Bronchial epithelial cell (primary cell): ENCODE results near the gene SOX6. TPM values are rescaled to one million over a fixed set of nuclear protein-coding genes. Genes with fewer than 3 reads are reported as not detected.

Source experiments
- DNase-seq: peaks from one replicate; pipeline ENCODE4 v3.0.0-alpha.2; 2010; ENCODE audit warnings: low read depth
- FAIRE-seq: peaks from 2 replicates; lab custom pipeline; 2011; peaks lifted over from hg19 to GRCh38; lab: Jason Lieb, UNC
- H3K27me3 ChIP-seq: 2 replicates; pipeline ENCODE4 v1.5.1; 2011; ENCODE audit warnings: low read length; ENCODE audit not compliant: control insufficient read depth, insufficient read depth
- H3K36me3 ChIP-seq: 2 replicates; pipeline ENCODE4 v1.5.1; 2011; ENCODE audit warnings: low read length; ENCODE audit not compliant: control insufficient read depth, insufficient read depth
- H3K4me3 ChIP-seq: 2 replicates; pipeline ENCODE4 v1.5.1; 2011; ENCODE audit warnings: mild to moderate bottlenecking, low read depth, low read length, control low read depth
- total RNA-seq: library from RNA; depleted of rRNA; stranded (reverse); fragments of >200 nt; gene quantifications from 2 replicates; pipeline ENCODE4 v1.2.1, GENCODE V29; 2014
- TF ChIP-seq, protein P1 (sequence below): IDR thresholded peaks from 2 replicates; pipeline ENCODE4 v1.5.1; 2011; ENCODE audit warnings: mild to moderate bottlenecking, moderate library complexity, low read length, control low read depth, inconsistent platforms; ENCODE audit not compliant: insufficient read depth, severe bottlenecking

SOX6 gene
- total RNA-seq, 1 donor from 2014 or later, result 0.53 TPM

DNA sequence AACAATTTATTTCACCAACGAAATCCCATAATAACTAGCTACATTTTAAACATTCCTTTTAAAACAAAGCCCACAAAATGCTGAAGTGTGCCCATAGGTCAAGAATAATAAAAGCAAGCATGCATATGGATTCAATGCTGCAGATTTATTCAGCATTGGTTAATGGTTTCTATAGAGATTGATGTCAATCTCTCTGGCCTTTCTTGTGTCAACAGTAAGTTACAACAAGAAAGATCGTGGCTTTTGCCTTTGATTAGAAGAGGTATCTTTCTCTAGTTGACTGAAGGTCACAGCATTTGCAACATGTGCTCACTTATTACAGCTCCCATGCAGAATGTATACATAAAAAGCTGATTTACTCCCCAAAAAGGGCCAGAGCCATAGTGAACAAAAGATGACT, 1.4 kb upstream of the SOX6 start:
- TF ChIP-seq, protein P1, sequence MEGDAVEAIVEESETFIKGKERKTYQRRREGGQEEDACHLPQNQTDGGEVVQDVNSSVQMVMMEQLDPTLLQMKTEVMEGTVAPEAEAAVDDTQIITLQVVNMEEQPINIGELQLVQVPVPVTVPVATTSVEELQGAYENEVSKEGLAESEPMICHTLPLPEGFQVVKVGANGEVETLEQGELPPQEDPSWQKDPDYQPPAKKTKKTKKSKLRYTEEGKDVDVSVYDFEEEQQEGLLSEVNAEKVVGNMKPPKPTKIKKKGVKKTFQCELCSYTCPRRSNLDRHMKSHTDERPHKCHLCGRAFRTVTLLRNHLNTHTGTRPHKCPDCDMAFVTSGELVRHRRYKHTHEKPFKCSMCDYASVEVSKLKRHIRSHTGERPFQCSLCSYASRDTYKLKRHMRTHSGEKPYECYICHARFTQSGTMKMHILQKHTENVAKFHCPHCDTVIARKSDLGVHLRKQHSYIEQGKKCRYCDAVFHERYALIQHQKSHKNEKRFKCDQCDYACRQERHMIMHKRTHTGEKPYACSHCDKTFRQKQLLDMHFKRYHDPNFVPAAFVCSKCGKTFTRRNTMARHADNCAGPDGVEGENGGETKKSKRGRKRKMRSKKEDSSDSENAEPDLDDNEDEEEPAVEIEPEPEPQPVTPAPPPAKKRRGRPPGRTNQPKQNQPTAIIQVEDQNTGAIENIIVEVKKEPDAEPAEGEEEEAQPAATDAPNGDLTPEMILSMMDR, result no peak
- Histone ChIP-seq H3K36me3 (no peaks in the 10 kb centered on the region), H3K4me3 (no peak overlapping the region), H3K27me3 (no peaks in the 10 kb centered on the region)
- FAIRE-seq, result no peak
- no peak for DNase-seq

DNA sequence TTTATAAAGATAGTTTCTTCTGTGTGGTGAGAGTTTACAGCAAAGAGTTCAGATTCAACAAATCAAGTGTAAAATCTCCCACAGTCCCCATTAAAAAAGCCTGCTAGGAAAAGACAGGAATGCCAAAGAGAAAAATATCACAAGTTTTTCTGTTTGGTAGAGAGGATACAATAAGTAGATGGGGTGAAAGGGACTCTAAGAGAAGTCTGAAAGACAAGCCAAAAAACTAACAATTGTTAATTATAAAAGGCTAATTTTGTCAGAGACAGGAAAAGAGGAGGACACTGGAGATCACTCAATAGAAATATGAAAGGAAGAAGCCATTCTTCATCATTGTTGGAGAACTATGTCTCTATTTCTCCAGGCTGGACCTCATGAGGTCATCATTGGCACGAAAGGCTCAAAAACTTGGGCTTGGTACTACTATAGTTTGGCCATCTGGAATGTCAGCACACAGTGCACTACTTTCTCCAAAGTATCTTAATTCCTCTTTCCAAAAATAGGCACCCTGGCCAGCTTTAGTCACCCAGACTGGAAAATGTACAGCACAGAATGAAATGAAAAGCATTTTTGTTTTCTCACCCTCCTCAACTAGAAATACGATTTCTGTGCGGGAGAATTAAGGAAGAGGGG, 531 bp upstream of the SOX6 start:
- H3K27me3 ChIP-seq, result no peaks in the 10 kb centered on the region
- no peaks in the 10 kb centered on the region for H3K36me3 ChIP-seq
- FAIRE-seq (no peak), DNase-seq (no peak)
- H3K4me3 ChIP-seq, result no peak overlapping the region
- TF ChIP-seq, protein P1, result no peak

DNA sequence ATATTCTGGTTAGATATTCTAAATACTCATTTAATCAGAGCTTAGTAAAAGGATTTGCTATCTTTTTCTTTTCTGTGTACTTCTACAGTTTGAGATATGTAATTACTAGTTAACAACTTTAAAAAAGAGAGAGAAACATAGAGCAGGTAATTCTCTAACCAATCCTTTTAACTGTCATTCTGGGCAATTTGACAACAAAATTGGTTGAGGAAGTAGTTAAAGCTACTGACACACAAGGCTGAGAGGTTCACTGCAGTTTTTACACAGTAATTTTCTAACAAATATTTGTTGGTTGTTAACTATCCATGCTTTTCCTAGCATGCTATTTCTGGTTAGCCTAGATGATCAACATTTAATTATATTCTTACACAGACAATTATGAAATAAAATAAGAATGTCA, 3.6 kb downstream of the SOX6 start:
- FAIRE-seq (no peak), DNase-seq (no peak)
- TF ChIP-seq, protein P1, result no peak
- Histone ChIP-seq H3K27me3 (no peaks in the 10 kb centered on the region), H3K4me3 (no peak overlapping the region), H3K36me3 (no peaks in the 10 kb centered on the region)

DNA sequence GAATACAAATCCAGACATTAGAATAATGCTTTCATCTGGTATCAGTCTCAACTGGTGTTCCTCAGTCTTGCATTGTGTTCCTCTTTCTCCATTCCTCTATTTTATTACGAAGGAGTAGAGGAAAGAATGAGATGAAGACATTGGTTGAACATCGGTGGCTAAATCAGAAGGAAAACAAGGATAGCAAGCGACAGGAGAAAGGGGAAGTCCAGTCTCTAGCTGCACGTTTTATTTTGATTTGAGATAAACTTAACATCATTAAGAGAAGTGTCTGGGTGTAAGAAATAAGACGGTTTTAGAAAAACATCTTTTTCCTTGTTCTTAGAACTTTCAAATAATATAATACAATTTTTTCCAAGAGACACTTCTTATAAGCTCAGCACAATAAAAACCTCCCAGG, 6.2 kb downstream of the SOX6 start:
- no peak for DNase-seq
- Histone ChIP-seq H3K4me3 (no peak overlapping the region), H3K27me3 (no peaks in the 10 kb centered on the region), H3K36me3 (no peaks in the 10 kb centered on the region)
- TF ChIP-seq, protein P1, result no peak
- no peak for FAIRE-seq

DNA sequence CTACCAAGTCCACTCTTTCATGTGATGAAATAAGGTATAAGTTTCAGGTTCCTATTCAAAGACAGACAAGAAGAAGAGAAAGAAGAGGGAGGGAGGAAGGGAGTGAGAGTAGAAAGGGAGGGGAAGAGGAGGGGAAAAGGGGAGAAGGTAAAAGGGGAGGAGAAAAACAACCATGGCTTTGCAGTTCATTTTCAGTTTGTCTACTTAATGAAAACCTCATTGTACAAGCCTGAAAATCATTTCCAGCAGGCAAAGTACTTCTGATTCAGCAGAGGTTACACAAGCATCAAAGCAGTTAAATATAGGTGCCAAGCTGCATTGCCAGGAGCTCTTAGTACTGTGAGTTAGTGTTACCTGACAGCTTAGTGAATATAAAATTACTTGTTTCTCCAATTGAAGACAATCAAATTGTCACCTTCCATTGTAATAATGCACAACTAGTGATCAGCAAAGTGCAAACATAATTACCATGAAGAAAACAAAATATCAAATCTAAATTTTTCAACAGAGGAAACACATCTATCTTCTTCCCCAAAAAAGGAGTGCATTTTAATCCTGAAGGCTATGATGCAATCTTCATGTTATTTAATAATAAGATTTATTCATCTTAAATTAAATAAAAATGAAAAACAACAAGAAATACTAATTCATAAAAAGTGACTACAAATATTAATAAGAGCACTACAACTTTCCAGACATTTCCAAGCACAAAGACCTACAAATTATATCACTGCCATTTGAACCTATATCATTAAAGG, 8.2 kb downstream of the SOX6 start:
- Histone ChIP-seq H3K4me3 (no peak overlapping the region), H3K36me3 (no peaks in the 10 kb centered on the region), H3K27me3 (no peaks in the 10 kb centered on the region)
- TF ChIP-seq, protein P1, result no peak
- DNase-seq (peak; percentile 32), FAIRE-seq (no peak)
